ENCODE data around the gene IL11RA.
"Not testable (repeated sequence)": the region's sequence is repeated elsewhere in the genome, so short reads cannot be mapped to it uniquely, and the experiment has no call there.

IL11RA gene

DNA sequence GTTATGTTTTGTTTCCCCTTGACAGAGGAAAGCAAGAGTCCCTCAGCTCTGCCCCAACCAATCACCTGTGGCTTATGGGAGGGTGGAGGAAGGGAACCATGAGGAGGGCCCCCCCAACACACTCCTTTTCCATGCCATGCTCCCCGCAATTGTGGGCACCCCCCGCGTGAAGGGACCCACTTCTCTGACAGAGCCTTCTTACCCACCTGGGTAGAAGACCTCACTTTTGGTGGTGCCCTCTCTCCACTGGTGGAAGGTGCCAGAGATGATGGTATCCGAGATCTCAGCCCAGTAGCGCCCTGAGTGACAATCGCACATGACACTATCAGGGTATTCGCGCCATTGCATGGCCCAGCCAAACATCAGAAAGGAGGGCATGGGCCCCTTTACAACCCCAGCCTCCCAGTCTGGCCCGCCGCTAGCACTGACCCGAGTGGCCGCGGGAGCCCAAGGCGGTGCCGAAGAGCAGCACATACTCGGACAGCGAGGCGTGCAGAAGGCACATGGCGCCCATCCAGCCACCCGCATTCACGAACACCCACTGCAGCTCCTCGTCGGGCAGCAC lies 15.1 kb upstream of the IL11RA start:
- TF ChIP-seq, protein P1, sequence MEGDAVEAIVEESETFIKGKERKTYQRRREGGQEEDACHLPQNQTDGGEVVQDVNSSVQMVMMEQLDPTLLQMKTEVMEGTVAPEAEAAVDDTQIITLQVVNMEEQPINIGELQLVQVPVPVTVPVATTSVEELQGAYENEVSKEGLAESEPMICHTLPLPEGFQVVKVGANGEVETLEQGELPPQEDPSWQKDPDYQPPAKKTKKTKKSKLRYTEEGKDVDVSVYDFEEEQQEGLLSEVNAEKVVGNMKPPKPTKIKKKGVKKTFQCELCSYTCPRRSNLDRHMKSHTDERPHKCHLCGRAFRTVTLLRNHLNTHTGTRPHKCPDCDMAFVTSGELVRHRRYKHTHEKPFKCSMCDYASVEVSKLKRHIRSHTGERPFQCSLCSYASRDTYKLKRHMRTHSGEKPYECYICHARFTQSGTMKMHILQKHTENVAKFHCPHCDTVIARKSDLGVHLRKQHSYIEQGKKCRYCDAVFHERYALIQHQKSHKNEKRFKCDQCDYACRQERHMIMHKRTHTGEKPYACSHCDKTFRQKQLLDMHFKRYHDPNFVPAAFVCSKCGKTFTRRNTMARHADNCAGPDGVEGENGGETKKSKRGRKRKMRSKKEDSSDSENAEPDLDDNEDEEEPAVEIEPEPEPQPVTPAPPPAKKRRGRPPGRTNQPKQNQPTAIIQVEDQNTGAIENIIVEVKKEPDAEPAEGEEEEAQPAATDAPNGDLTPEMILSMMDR (IDR thresholded peaks at IDR 0.05; ENCODE audit: control extremely low read depth, extremely low read depth, low read depth, missing control alignments) = no peak
- no peak for DNase-seq (ENCODE audit: extremely low spot score)
- POLR2A ChIA-PET = interaction anchor here (1.3 to 1.4 kb wide), 2 partner anchors 10 to 28 kb away, joined by 4 to 8 read pairs; partner anchors contain the start of gene GALT
- CTCF ChIA-PET = interaction anchor here (0.8 to 12.1 kb wide), 13 partner anchors 8 to 460 kb away, joined by 3 to 328 read pairs (median 4); partner anchors contain the start of genes DCTN3, GALT, PIGO and RPP25L

- TF ChIP-seq, protein P1 (IDR thresholded peaks at IDR 0.05; ENCODE audit: control extremely low read depth, extremely low read depth, low read depth, missing control alignments) = no peak
- peak; percentile 93 for DNase-seq (ENCODE audit: extremely low spot score)
- CTCF ChIA-PET = interaction anchor here (0.8 to 12.1 kb wide), 17 partner anchors 8 to 459 kb away, joined by 3 to 328 read pairs (median 4); partner anchors contain the start of genes ARID3C, DCTN3, GALT and PIGO
- POLR2A ChIA-PET = interaction anchor here (1.3 to 1.4 kb wide), 2 partner anchors 10 to 27 kb away, joined by 4 to 8 read pairs; partner anchors contain the start of gene GALT
Measured at GRCh38 chr9:34637356-34638137, 14.4 kb upstream of the IL11RA start, which contains the start of gene SIGMAR1. Gene SIGMAR1, minus strand, starts transcription at chr9:34637787. Its CDS starts 90 bp downstream, at chr9:34637697.

- no peak for DNase-seq (ENCODE audit: extremely low spot score)
- ChIA-PET CTCF (interaction anchor here (0.8 to 12.1 kb wide), 13 partner anchors 7 to 459 kb away, joined by 3 to 328 read pairs (median 4); partner anchors contain the start of genes ARID3C, GALT, PIGO and RPP25L), POLR2A (interaction anchor here (1.3 to 1.4 kb wide), 2 partner anchors 9 to 27 kb away, joined by 4 to 8 read pairs; partner anchors contain the start of gene GALT)
- TF ChIP-seq, protein P1 (IDR thresholded peaks at IDR 0.05; ENCODE audit: control extremely low read depth, extremely low read depth, low read depth, missing control alignments) = no peak
Measured at GRCh38 chr9:34638138-34638445, 13.9 kb upstream of the IL11RA start.

DNA sequence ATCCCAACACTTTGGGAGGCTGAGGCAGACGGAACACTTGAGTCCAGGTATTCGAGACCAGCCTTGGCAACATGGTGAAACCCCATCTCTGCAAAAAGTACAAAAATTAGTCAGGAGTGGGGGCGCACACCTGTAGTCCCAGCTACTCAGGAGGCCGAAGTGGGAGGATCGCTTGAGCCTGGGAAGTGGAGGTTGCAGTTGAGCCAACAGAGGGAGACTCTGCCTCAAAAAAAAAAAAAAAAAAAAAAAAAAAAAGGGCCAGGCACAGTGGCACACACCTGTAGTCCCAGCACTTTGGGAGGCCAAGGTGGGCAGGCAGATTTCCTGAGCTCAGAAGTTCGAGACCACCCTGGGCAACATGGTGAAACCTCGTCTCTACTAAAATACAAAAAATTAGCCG lies 12.7 kb upstream of the IL11RA start:
- not testable (repeated sequence) for DNase-seq (ENCODE audit: extremely low spot score)
- ChIA-PET POLR2A (interaction anchor here (0.7 kb wide), 1 partner anchor 9 kb away, joined by 9 read pairs; no protein-coding TSS in a partner anchor), CTCF (interaction anchor here (1.5 to 12.1 kb wide), 5 partner anchors 6 to 260 kb away, joined by 4 to 328 read pairs (median 13); partner anchors contain the start of genes GALT and RPP25L)

DNA sequence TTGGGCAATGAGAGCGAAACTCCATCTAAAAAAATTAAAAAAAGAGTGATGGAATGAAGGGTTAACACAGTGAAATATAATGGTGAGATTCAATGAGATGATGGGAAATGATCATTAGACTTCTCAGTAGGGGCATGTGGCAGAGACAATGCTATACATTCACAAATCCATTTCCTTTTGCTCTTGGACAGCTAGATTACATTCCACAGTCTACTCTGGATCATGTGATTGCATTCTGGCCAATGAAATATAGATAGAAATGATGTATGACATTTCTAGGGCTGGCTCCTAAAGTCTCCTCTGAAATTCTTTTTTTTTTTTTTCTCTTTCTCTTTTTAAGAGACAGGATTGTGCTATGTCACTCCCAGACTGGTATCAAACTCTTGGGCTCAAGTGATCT lies 9.3 kb upstream of the IL11RA start:
- POLR2A ChIA-PET = interaction anchor here (0.7 kb wide), 1 partner anchor 768 kb away, joined by 7 read pairs; no protein-coding TSS in a partner anchor
- TF ChIP-seq, protein P1 (IDR thresholded peaks at IDR 0.05; ENCODE audit: control extremely low read depth, extremely low read depth, low read depth, missing control alignments) = no peak
- CTCF ChIA-PET = interaction anchor here (0.7 to 8.0 kb wide), 8 partner anchors 7 to 264 kb away, joined by 3 to 112 read pairs (median 3); partner anchors contain the start of genes CCL27, DCTN3 and SIGMAR1
- no peak for DNase-seq (ENCODE audit: extremely low spot score)

DNA sequence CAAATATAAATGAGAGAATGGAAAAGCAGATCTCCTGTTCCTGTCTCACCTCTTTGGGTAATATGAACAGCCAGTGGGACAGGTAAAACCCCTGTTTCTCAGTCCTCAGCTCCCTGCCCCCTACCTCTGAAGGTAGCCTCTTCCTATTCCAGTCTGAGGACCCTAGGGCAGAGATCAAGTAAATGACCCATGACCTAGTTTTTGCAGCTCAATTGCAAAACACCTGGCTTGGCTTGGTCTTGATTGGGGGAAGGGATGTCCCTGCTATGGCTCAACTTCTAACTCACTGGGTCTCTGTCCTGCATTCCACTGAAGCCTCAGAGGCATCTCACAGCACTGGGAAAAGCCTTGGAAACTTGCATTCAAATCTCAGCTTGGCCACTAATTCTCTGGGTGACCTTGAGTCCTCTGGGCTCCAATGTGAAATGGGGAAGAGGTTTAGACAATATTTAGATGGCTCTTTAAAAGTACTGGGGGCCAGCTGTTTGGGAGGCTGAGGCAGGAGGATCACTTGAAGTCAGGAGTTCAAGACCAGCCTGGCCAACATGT lies 7.1 kb upstream of the IL11RA start:
- ChIA-PET CTCF (interaction anchor here (0.8 to 8.0 kb wide), 10 partner anchors 9 to 254 kb away, joined by 3 to 112 read pairs (median 4); partner anchors contain the start of genes CCL27, DCTN3 and SIGMAR1), POLR2A (interaction anchor here (0.7 kb wide), 1 partner anchor 16 kb away, joined by 3 read pairs; no protein-coding TSS in a partner anchor)
- TF ChIP-seq, protein P1 (IDR thresholded peaks at IDR 0.05; ENCODE audit: control extremely low read depth, extremely low read depth, low read depth, missing control alignments) = no peak
- DNase-seq (ENCODE audit: extremely low spot score) = no peak
